GM23338 (cell line): ENCODE results near the gene SH3RF2. TPM values are rescaled to one million over a fixed set of nuclear protein-coding genes. Genes with fewer than 3 reads are reported as not detected.

Experiments
- ATAC-seq: fragments of 200-7000 bp; cut with Tn5 transposase; 3 replicates; pipeline ENCODE4 v1.9.1; 2020
- DNase-seq: peaks from one replicate; pipeline ENCODE4 v3.0.0-alpha.2; 2015; ENCODE audit warnings: low spot score
- H2AFZ ChIP-seq: fragments of 200-600 bp; sonication (generic); 2 replicates; pipeline ENCODE4 v1.8.0; 2016; ENCODE audit warnings: antibody characterized with exemption, mild to moderate bottlenecking, moderate library complexity
- H3F3A ChIP-seq: fragments of 200-600 bp; sonication (generic); replicated peaks from 2 replicates; pipeline ENCODE4 v1.8.0; 2017; ENCODE audit warnings: antibody characterized with exemption, mixed run types, low read depth
- H3K27ac ChIP-seq: fragments of 200-600 bp; sonication (generic); 2 replicates; pipeline ENCODE4 v1.6.1; 2016; ENCODE audit warnings: low read depth
- H3K27me3 ChIP-seq: fragments of 200-600 bp; sonication (generic); 2 replicates; pipeline ENCODE4 v1.8.0; 2016; ENCODE audit warnings: mild to moderate bottlenecking, mixed run types, moderate library complexity; ENCODE audit not compliant: insufficient read depth
- H3K36me3 ChIP-seq: fragments of 200-600 bp; sonication (generic); 2 replicates; pipeline ENCODE4 v1.8.0; 2016; ENCODE audit warnings: mild to moderate bottlenecking; ENCODE audit not compliant: insufficient read depth
- H3K4me1 ChIP-seq: fragments of 200-600 bp; sonication (generic); 2 replicates; pipeline ENCODE4 v1.8.0; 2016; ENCODE audit warnings: mild to moderate bottlenecking, moderate library complexity; ENCODE audit not compliant: insufficient read depth
- H3K4me2 ChIP-seq: fragments of 200-600 bp; sonication (generic); 2 replicates; pipeline ENCODE4 v1.7.1; 2017; ENCODE audit warnings: mixed run types
- H3K4me3 ChIP-seq: fragments of 200-600 bp; sonication (generic); 2 replicates; pipeline ENCODE4 v1.6.1; 2016; ENCODE audit warnings: mixed run types
- H3K79me2 ChIP-seq: fragments of 200-600 bp; sonication (generic); replicated peaks from 2 replicates; pipeline ENCODE4 v1.8.0; 2017; ENCODE audit warnings: mild to moderate bottlenecking; ENCODE audit not compliant: insufficient read depth
- H3K9me2 ChIP-seq: fragments of 200-600 bp; sonication (generic); 2 replicates; pipeline ENCODE4 v1.8.0; 2017; ENCODE audit not compliant: insufficient read depth
- H4K20me1 ChIP-seq: fragments of 200-600 bp; sonication (generic); replicated peaks from 2 replicates; pipeline ENCODE4 v1.8.0; 2017; ENCODE audit warnings: mild to moderate bottlenecking; ENCODE audit not compliant: insufficient read depth
- H3K27ac Mint-ChIP-seq: 2 replicates; pipeline ENCODE4 v1.8.0; 2020; ENCODE audit warnings: inconsistent platforms, mild to moderate bottlenecking, moderate library complexity, mixed read lengths
- H3K27me3 Mint-ChIP-seq: 3 replicates; pipeline ENCODE4 v1.8.0; 2022; ENCODE audit warnings: low read depth, mild to moderate bottlenecking, moderate library complexity, mixed read lengths, inconsistent platforms; ENCODE audit not compliant: insufficient read depth, poor library complexity
- H3K36me3 Mint-ChIP-seq: 3 replicates; pipeline ENCODE4 v1.8.0; 2021; ENCODE audit warnings: low read depth, mild to moderate bottlenecking, inconsistent platforms, moderate library complexity, mixed read lengths
- H3K4me1 Mint-ChIP-seq: 3 replicates; pipeline ENCODE4 v1.8.0; 2020; ENCODE audit warnings: mild to moderate bottlenecking, inconsistent platforms, mixed read lengths
- H3K4me3 Mint-ChIP-seq: 3 replicates; pipeline ENCODE4 v1.8.0; 2021; ENCODE audit warnings: moderate library complexity, mild to moderate bottlenecking, inconsistent platforms, mixed read lengths
- H3K9me3 Mint-ChIP-seq: 3 replicates; pipeline ENCODE4 v1.8.0; 2020; ENCODE audit warnings: moderate library complexity, mild to moderate bottlenecking, inconsistent platforms, mixed read lengths
- EZH2 ChIP-seq: fragments of 200-600 bp; sonication (generic); IDR thresholded peaks from one replicate; pipeline ENCODE4 v1.8.0; 2017; ENCODE audit warnings: antibody characterized with exemption, mild to moderate bottlenecking, low read depth; ENCODE audit not compliant: unreplicated experiment
- EZH2phosphoT487 ChIP-seq: fragments of 200-600 bp; sonication (generic); IDR thresholded peaks from one replicate; pipeline ENCODE4 v1.8.1; 2018; ENCODE audit warnings: antibody characterized with exemption; ENCODE audit not compliant: unreplicated experiment
- JUNB ChIP-seq: IDR thresholded peaks from one replicate; pipeline ENCODE4 v1.6.1; 2016; ENCODE audit warnings: antibody characterized with exemption; ENCODE audit not compliant: unreplicated experiment
- NANOG ChIP-seq: IDR thresholded peaks from 2 replicates; pipeline ENCODE4 v1.6.1; 2016; ENCODE audit warnings: antibody characterized with exemption, borderline replicate concordance
- POLR2AphosphoS5 ChIP-seq: IDR thresholded peaks from 2 replicates; pipeline ENCODE4 v1.6.1; 2016; ENCODE audit warnings: antibody characterized with exemption, low read depth
- STAT1 ChIP-seq: IDR thresholded peaks from one replicate; pipeline ENCODE4 v1.6.1; 2016; ENCODE audit warnings: antibody characterized with exemption; ENCODE audit not compliant: unreplicated experiment
- ZNF114 ChIP-seq: fragments of 250-450 bp; sonication (Bioruptor Pico); IDR thresholded peaks from 2 replicates; pipeline ENCODE4 v1.5.0; 2020; ENCODE audit warnings: mild to moderate bottlenecking, moderate library complexity
- ZNF331 ChIP-seq: fragments of 250-450 bp; sonication (Bioruptor Pico); IDR thresholded peaks from 2 replicates; pipeline ENCODE4 v1.5.0; 2020; ENCODE audit warnings: low read depth, mild to moderate bottlenecking, moderate library complexity
- polyA plus RNA-seq: library from polyadenylated mRNA; unstranded; fragments of >200 nt; fragmentation: Nextera tagmentation; extraction: Ambion mirVana; gene quantifications from 2 replicates; pipeline ENCODE4 v1.2.1, GENCODE V29; 2016
- total RNA-seq: library from RNA; depleted of rRNA; stranded (reverse); fragments of >200 nt; shearing (Covaris generic); gene quantifications from 2 replicates; pipeline ENCODE4 v1.2.3, GENCODE V29; 2014
- TF ChIP-seq, protein P1 (sequence below), 2 experiments: fragments of 200-600 bp in 1 of 2; sonication (generic) in 1 of 2; conservative IDR thresholded peaks; 2 replicates each; pipeline versions ENCODE4 v1.5.1 to v1.6.1; 2016 to 2017; ENCODE audit warnings: antibody characterized with exemption in 2 of 2, low read depth in 2 of 2, mild to moderate bottlenecking in 2 of 2, moderate library complexity in 1 of 2
- TF ChIP-seq, protein P2 (sequence below): IDR thresholded peaks from one replicate; pipeline ENCODE4 v1.6.1; 2018; ENCODE audit warnings: antibody characterized with exemption; ENCODE audit not compliant: unreplicated experiment
- TF ChIP-seq, protein P3 (sequence below): IDR thresholded peaks from 2 replicates; pipeline ENCODE4 v1.6.1; 2016; ENCODE audit warnings: antibody characterized with exemption

Gene SH3RF2
- total and polyA plus RNA-seq, 2 experiments from 2014 or later: 1.7 to 2.4 TPM

DNA sequence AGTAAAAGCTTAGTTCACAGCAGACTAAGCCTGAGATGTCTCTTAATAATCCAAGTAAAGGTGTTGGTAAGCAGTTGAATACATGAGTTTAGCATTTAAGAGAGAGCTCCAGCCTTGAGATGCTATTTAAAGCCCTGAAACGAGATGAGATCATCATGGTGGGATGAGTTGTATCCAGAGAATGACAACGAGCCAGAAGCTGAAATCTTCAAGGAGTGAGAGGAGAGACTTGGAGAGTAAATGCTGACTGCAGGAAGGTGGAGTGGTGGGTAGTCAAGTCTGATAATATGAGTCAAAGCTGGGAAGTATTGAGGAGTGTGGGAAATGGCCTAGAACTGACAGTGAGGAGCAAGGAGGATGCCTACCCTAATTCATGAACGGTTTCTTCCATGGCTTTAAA, 115.3 kb downstream of the SH3RF2 start:
- H3K36me3 ChIP-seq: no peaks in the 10 kb centered on the region
- TF ChIP-seq NANOG: no peak
- TF ChIP-seq, protein P1, sequence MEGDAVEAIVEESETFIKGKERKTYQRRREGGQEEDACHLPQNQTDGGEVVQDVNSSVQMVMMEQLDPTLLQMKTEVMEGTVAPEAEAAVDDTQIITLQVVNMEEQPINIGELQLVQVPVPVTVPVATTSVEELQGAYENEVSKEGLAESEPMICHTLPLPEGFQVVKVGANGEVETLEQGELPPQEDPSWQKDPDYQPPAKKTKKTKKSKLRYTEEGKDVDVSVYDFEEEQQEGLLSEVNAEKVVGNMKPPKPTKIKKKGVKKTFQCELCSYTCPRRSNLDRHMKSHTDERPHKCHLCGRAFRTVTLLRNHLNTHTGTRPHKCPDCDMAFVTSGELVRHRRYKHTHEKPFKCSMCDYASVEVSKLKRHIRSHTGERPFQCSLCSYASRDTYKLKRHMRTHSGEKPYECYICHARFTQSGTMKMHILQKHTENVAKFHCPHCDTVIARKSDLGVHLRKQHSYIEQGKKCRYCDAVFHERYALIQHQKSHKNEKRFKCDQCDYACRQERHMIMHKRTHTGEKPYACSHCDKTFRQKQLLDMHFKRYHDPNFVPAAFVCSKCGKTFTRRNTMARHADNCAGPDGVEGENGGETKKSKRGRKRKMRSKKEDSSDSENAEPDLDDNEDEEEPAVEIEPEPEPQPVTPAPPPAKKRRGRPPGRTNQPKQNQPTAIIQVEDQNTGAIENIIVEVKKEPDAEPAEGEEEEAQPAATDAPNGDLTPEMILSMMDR (conservative IDR thresholded peaks at IDR 0.05; ENCODE audit: low read depth in 2 of 2): no peak
- H3K27me3 ChIP-seq: no peaks in the 10 kb centered on the region
- Mint-ChIP-seq H3K4me1 (peaks cover 6% of the 10 kb centered on the region; the same call in 2 of the 3 replicates), H3K9me3 (no peaks in the 10 kb centered on the region), H3K4me3 (no peak overlapping the region), H3K36me3 (no peaks in the 10 kb centered on the region), H3K27me3 (no peaks in the 10 kb centered on the region), H3K27ac (no peak overlapping the region)
- H3K27ac ChIP-seq: no peak overlapping the region
- no peaks in the 10 kb centered on the region for H3K9me2 ChIP-seq
- DNase-seq (no peak), ATAC-seq (no peak)
- no peaks in the 10 kb centered on the region for H3F3A ChIP-seq
- H3K79me2 ChIP-seq: no peaks in the 10 kb centered on the region
- no peaks in the 10 kb centered on the region for H3K4me1 ChIP-seq
- H3K4me3 ChIP-seq: no peak overlapping the region
- H3K4me2 ChIP-seq: no peak overlapping the region
- no peak overlapping the region for H2AFZ ChIP-seq
- H4K20me1 ChIP-seq: no peaks in the 10 kb centered on the region

DNA sequence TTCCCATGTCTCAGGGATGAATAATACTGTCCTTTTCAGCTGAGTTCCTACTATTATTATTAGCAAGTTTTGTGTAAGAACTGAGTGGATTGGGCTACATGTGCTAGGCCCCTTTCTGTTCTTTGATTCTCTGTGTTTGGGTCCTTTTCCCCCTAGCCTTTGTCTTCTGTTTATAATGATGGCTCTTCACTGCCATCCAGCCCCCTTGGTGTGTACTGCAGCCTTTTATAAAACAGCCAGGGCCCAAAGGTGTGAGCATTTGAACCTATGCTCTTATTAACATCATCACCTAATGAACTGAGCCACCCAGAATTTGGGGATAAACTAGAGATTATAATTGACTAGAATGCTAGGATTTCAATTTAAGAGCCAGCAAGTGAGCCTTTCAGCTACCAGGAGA, 116.4 kb downstream of the SH3RF2 start:
- H3K27me3 Mint-ChIP-seq: no peaks in the 10 kb centered on the region
- ATAC-seq: peak; percentile 81
- no peak for TF ChIP-seq JUNB
- TF ChIP-seq, protein P1 (conservative IDR thresholded peaks at IDR 0.05; ENCODE audit: low read depth in 2 of 2): peak; percentile 63 to 70

DNA sequence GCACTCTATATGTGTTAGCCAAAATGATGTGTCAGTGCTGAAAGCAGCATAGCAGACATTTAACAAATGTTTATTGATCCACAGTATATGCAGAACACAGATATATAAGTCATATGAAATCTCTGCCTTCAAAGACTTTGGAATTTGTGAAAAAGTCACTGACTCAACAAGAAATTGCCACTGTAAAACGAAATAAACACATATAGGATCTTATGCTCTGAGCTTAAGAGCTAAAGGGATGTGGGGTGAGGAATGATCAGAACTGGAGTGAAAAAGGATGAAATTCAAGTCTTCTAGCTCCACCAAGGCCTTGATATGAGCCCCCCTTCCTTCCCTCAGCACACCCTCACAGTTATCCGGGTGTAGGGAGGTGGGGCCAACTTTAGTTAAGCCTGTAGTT, 119.1 kb downstream of the SH3RF2 start:
- Mint-ChIP-seq H3K4me3 (no peak overlapping the region), H3K4me1 (peaks cover 8% of the 10 kb centered on the region; the same call in 2 of the 3 replicates), H3K27ac (no peak overlapping the region), H3K27me3 (no peaks in the 10 kb centered on the region), H3K36me3 (no peaks in the 10 kb centered on the region), H3K9me3 (no peaks in the 10 kb centered on the region)
- H3K9me2 ChIP-seq: no peaks in the 10 kb centered on the region
- no peak for DNase-seq
- H2AFZ ChIP-seq: no peak overlapping the region
- H3K27me3 ChIP-seq: no peaks in the 10 kb centered on the region
- no peaks in the 10 kb centered on the region for H3K4me1 ChIP-seq
- H4K20me1 ChIP-seq: no peaks in the 10 kb centered on the region
- no peaks in the 10 kb centered on the region for H3K36me3 ChIP-seq
- no peak overlapping the region for H3K4me2 ChIP-seq
- ATAC-seq: no peak
- H3K79me2 ChIP-seq: no peaks in the 10 kb centered on the region
- H3K4me3 ChIP-seq: no peak overlapping the region
- H3F3A ChIP-seq: no peaks in the 10 kb centered on the region
- no peak overlapping the region for H3K27ac ChIP-seq
- TF ChIP-seq POLR2AphosphoS5 (no peak), ZNF114 (no peak), STAT1 (no peak), EZH2 (no peak), JUNB (no peak), NANOG (no peak), EZH2phosphoT487 (no peak), ZNF331 (CRISPR knock-in tag) (no peak)
- TF ChIP-seq, protein P2, sequence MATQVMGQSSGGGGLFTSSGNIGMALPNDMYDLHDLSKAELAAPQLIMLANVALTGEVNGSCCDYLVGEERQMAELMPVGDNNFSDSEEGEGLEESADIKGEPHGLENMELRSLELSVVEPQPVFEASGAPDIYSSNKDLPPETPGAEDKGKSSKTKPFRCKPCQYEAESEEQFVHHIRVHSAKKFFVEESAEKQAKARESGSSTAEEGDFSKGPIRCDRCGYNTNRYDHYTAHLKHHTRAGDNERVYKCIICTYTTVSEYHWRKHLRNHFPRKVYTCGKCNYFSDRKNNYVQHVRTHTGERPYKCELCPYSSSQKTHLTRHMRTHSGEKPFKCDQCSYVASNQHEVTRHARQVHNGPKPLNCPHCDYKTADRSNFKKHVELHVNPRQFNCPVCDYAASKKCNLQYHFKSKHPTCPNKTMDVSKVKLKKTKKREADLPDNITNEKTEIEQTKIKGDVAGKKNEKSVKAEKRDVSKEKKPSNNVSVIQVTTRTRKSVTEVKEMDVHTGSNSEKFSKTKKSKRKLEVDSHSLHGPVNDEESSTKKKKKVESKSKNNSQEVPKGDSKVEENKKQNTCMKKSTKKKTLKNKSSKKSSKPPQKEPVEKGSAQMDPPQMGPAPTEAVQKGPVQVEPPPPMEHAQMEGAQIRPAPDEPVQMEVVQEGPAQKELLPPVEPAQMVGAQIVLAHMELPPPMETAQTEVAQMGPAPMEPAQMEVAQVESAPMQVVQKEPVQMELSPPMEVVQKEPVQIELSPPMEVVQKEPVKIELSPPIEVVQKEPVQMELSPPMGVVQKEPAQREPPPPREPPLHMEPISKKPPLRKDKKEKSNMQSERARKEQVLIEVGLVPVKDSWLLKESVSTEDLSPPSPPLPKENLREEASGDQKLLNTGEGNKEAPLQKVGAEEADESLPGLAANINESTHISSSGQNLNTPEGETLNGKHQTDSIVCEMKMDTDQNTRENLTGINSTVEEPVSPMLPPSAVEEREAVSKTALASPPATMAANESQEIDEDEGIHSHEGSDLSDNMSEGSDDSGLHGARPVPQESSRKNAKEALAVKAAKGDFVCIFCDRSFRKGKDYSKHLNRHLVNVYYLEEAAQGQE: no peak
- TF ChIP-seq, protein P3, sequence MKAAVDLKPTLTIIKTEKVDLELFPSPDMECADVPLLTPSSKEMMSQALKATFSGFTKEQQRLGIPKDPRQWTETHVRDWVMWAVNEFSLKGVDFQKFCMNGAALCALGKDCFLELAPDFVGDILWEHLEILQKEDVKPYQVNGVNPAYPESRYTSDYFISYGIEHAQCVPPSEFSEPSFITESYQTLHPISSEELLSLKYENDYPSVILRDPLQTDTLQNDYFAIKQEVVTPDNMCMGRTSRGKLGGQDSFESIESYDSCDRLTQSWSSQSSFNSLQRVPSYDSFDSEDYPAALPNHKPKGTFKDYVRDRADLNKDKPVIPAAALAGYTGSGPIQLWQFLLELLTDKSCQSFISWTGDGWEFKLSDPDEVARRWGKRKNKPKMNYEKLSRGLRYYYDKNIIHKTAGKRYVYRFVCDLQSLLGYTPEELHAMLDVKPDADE: no peak

More for the DNA sequence above, 116.4 kb downstream of the SH3RF2 start:
- no peaks in the 10 kb centered on the region for H3K9me2 ChIP-seq
- no peak overlapping the region for H3K27ac ChIP-seq
- Mint-ChIP-seq H3K27ac (no peak overlapping the region), H3K36me3 (no peaks in the 10 kb centered on the region), H3K4me3 (no peak overlapping the region), H3K4me1 (peaks cover 6% of the 10 kb centered on the region; the same call in 2 of the 3 replicates), H3K9me3 (no peaks in the 10 kb centered on the region)
- H3F3A ChIP-seq: no peaks in the 10 kb centered on the region
- H3K4me1 ChIP-seq: no peaks in the 10 kb centered on the region
- no peaks in the 10 kb centered on the region for H4K20me1 ChIP-seq
- no peak overlapping the region for H3K4me2 ChIP-seq
- no peaks in the 10 kb centered on the region for H3K79me2 ChIP-seq
- no peak overlapping the region for H3K4me3 ChIP-seq
- no peaks in the 10 kb centered on the region for H3K27me3 ChIP-seq
- H2AFZ ChIP-seq: peak overlapping the region; percentile 47; the same call in 1 of the 2 replicates
- peak; percentile 72 for DNase-seq
- H3K36me3 ChIP-seq: no peaks in the 10 kb centered on the region
